SK-MEL-5 (cell line): ENCODE results near the gene ELP2. TPM values are rescaled to one million over a fixed set of nuclear protein-coding genes. Genes with fewer than 3 reads are reported as not detected.
"Not testable (repeated sequence)": the region's sequence is repeated elsewhere in the genome, so short reads cannot be mapped to it uniquely, and the experiment has no call there.

Experiments
- DNase-seq: peaks from one replicate; pipeline ENCODE4 v3.0.0-alpha.2; 2016; ENCODE audit warnings: low read depth, low spot score
- in situ Hi-C: cut with HindIII; loops from 2 replicates; pipeline ENCODE4 v1.10.0; 2016; ENCODE audit warnings: low sequenced_read_pairs, high pct_unique_total_duplicates, low pct_unique_long_range_greater_than_20kb
- total RNA-seq: library from RNA; depleted of rRNA; stranded (reverse); fragments of >200 nt; shearing (Covaris generic); gene quantifications from 2 replicates; pipeline ENCODE4 v1.2.3, GENCODE V29; 2014

Gene ELP2
- total RNA-seq, 1 experiment from 2014 or later = 174 TPM

GRCh38 chr18:36109737-36110136, 20.0 kb upstream of the ELP2 start:
- in situ Hi-C loops = no loop called here
- DNase-seq = no peak

GRCh38 chr18:36112302-36112701, 17.4 kb upstream of the ELP2 start:
- in situ Hi-C loops = no loop called here
- no peak for DNase-seq

- DNase-seq = peak; percentile 86
- in situ Hi-C loops = no loop called here
Measured at GRCh38 chr18:36114251-36114650, 15.4 kb upstream of the ELP2 start.

- in situ Hi-C loops = no loop called here
- DNase-seq = no peak
Measured at GRCh38 chr18:36114738-36115137, 15.0 kb upstream of the ELP2 start.

GRCh38 chr18:36116771-36117170, 12.9 kb upstream of the ELP2 start:
- DNase-seq, in situ Hi-C loops: not testable (repeated sequence)

- DNase-seq = no peak
- in situ Hi-C loops = no loop called here
Measured at GRCh38 chr18:36120297-36120696, 9.4 kb upstream of the ELP2 start.

- in situ Hi-C loops = no loop called here
- DNase-seq = no peak
Measured at GRCh38 chr18:36124841-36125240, 4.9 kb upstream of the ELP2 start.

- in situ Hi-C loops = no loop called here
- DNase-seq = no peak
Measured at GRCh38 chr18:36126668-36127067, 3.0 kb upstream of the ELP2 start.

GRCh38 chr18:36127836-36128529, 1.7 kb upstream of the ELP2 start:
- in situ Hi-C loops = no loop called here
- DNase-seq = peak; percentile 7

- DNase-seq = peak; percentile 6
- in situ Hi-C loops = no loop called here
Measured at GRCh38 chr18:36128530-36128870, 1.2 kb upstream of the ELP2 start.

GRCh38 chr18:36128907-36129299, 796 bp upstream of the ELP2 start:
- in situ Hi-C loops = no loop called here
- no peak for DNase-seq

GRCh38 chr18:36130039-36130831, 536 bp downstream of the ELP2 start:
- in situ Hi-C loops = no loop called here
- DNase-seq = no peak

- in situ Hi-C loops = no loop called here
- no peak for DNase-seq
Measured at GRCh38 chr18:36130883-36131653, 1.4 kb downstream of the ELP2 start.

- no peak for DNase-seq
- in situ Hi-C loops = no loop called here
Measured at GRCh38 chr18:36131692-36132483, 2.2 kb downstream of the ELP2 start.

GRCh38 chr18:36132756-36133155, 3.1 kb downstream of the ELP2 start:
- no peak for DNase-seq
- in situ Hi-C loops = no loop called here

- in situ Hi-C loops = no loop called here
- no peak for DNase-seq
Measured at GRCh38 chr18:36135264-36135663, 5.6 kb downstream of the ELP2 start.

GRCh38 chr18:36139245-36139644, 9.5 kb downstream of the ELP2 start:
- in situ Hi-C loops = no loop called here

GRCh38 chr18:36141576-36141975, 11.9 kb downstream of the ELP2 start:
- in situ Hi-C loops = no loop called here
- DNase-seq = peak; percentile 46

More at GRCh38 chr18:36139245-36139644, 9.5 kb downstream of the ELP2 start:
- DNase-seq = no peak
